GM12873 (cell line): Measurements from ENCODE around the gene NR2F1.

Experiments used
- CTCF ChIP-seq: IDR thresholded peaks from 2 replicates; pipeline ENCODE4 v1.5.1; 2012; ENCODE audit warnings: low read depth, mild to moderate bottlenecking, moderate library complexity, low read length, control low read depth; ENCODE audit not compliant: insufficient read depth; ENCODE audit errors: missing control alignments

The NR2F1 gene

GRCh38 chr5:93570294-93571113 lies 12.5 kb upstream of the NR2F1 start:
- TF ChIP-seq CTCF: no peak

GRCh38 chr5:93571114-93571949 lies 11.7 kb upstream of the NR2F1 start:
- TF ChIP-seq CTCF: no peak

- TF ChIP-seq CTCF: no peak
Measured at GRCh38 chr5:93572101-93572607, 10.9 kb upstream of the NR2F1 start.

- no peak for TF ChIP-seq CTCF
Measured at GRCh38 chr5:93572608-93573353, 10.2 kb upstream of the NR2F1 start.

- TF ChIP-seq CTCF: no peak
Measured at GRCh38 chr5:93573354-93574351, 9.4 kb upstream of the NR2F1 start.

GRCh38 chr5:93574491-93575305 lies 8.3 kb upstream of the NR2F1 start:
- TF ChIP-seq CTCF: no peak
